ENCODE results near the gene CFAP97D1.

DNA sequence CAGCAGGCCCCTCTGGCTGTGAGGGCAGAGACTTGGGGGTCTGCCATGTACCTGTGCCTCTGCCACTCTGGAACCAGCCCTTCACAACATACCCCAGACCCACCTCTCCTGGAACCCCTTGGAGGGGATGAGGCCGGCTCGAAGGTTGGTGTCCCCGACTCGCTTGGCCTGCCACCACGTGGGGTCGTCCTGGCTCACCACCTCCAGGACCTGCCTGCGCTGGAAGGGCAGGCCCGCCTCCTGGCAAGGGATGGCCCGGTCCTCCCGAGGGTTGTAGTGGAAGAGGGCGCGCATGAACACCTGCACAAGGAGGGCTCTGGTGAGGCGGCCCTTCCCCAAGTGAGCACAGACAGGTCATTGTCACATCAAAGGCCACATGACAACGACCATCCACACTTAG lies 40.5 kb downstream of the CFAP97D1 start:
- no peak for TF ChIP-seq POLR2AphosphoS5 (IDR thresholded peaks at IDR 0.05; ENCODE audit: low read depth, low read length)
- no peak for TF ChIP-seq TAF1 (IDR thresholded peaks at IDR 0.05; ENCODE audit: borderline replicate concordance, insufficient read depth, low read length)

All from PFSK-1 (cell line).